Measurements from ENCODE around the gene CSGALNACT2.
"Not testable (repeated sequence)": the region's sequence is repeated elsewhere in the genome, so short reads cannot be mapped to it uniquely, and the experiment has no call there.

Gene CSGALNACT2

DNA sequence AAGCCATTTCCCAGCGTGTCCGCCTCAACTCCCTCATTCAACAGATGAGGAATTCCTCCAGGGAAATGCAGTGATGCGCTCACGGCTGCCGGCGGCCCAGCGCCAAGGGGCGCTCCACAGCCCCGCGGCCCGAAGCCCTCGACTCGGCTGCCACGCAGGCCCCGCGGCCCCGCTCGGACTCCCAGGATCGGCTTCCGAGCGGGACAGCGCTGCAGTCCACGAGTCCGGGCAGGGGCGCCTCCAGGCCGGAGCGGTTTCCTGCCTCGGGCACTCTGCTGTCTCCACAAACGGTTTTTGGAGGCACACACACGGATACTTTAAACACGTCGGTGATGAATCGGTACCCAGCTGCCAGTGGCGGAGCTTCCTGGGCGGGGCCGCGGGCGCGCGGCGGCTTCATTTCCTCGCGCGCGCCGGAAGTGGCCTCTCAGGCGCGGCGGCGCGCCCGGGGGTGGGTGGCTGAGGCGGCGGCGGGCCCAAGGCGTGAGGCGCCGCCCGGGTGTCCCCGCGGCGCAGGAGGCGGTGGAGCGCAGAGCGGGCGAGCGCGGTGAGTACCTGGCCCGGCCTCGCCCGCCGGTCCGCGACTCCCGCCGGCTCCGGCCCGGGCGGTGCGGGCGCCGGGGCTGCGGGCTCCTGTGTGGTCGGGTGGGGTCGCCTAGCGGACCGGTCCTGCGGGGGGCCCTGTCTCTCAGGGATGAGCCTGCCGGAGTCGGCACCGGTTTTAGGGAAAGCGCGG lies at the start of gene CSGALNACT2:
Gene CSGALNACT2, plus strand, starts transcription at position 425 of the 736 bp plus-strand sequence. CDS start 16,705 bp downstream, outside the sequence.
- DNase-seq (ENCODE audit: low read depth): peak; percentile 56

GRCh38 chr10:43089519-43089918 lies 48.7 kb upstream of the CSGALNACT2 start:
- DNase-seq (ENCODE audit: low read depth): no peak

GRCh38 chr10:43090188-43090587 lies 48.1 kb upstream of the CSGALNACT2 start:
- DNase-seq (ENCODE audit: low read depth): no peak

GRCh38 chr10:43090664-43091063 lies 47.6 kb upstream of the CSGALNACT2 start:
- DNase-seq (ENCODE audit: low read depth): no peak

GRCh38 chr10:43091846-43092245 lies 46.4 kb upstream of the CSGALNACT2 start:
- DNase-seq (ENCODE audit: low read depth): no peak

GRCh38 chr10:43093423-43094076 lies 44.7 kb upstream of the CSGALNACT2 start:
- no peak for DNase-seq (ENCODE audit: low read depth)

GRCh38 chr10:43094085-43094484 lies 44.2 kb upstream of the CSGALNACT2 start:
- DNase-seq (ENCODE audit: low read depth): no peak

GRCh38 chr10:43099339-43099738 lies 38.9 kb upstream of the CSGALNACT2 start:
- not testable (repeated sequence) for DNase-seq (ENCODE audit: low read depth)

DNA sequence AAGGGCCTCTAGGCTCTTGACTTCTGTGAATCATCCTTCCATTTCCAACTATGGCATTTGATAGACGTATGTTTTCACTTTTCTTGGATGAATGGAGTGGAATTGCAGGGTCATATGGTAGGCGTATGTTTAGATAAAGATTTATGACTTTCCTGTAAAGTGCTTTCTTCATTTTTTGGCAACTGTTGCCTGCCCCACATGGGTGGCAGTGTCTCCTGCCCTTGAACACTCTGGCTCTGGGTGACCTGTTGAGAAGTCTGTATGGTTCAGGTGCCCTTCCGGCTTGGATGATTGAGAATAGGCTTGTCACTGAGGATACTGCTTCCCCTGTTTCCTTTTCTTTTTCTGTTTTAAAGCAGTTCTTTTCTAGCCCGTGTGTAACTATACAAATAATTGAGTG lies 38.3 kb upstream of the CSGALNACT2 start:
- no peak for DNase-seq (ENCODE audit: low read depth)

DNA sequence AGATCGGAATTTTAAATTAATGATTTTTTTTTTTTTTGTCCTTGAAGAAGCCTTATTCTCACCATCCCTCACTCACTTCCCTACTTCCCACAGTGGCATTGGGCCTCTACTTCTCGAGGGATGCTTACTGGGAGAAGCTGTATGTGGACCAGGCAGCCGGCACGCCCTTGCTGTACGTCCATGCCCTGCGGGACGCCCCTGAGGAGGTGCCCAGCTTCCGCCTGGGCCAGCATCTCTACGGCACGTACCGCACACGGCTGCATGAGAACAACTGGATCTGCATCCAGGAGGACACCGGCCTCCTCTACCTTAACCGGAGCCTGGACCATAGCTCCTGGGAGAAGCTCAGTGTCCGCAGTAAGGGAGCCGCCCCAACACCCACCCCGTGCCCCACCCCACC lies 37.9 kb upstream of the CSGALNACT2 start:
- DNase-seq (ENCODE audit: low read depth): no peak

- DNase-seq (ENCODE audit: low read depth): no peak
Measured at GRCh38 chr10:43102063-43102828, 36.0 kb upstream of the CSGALNACT2 start.

DNA sequence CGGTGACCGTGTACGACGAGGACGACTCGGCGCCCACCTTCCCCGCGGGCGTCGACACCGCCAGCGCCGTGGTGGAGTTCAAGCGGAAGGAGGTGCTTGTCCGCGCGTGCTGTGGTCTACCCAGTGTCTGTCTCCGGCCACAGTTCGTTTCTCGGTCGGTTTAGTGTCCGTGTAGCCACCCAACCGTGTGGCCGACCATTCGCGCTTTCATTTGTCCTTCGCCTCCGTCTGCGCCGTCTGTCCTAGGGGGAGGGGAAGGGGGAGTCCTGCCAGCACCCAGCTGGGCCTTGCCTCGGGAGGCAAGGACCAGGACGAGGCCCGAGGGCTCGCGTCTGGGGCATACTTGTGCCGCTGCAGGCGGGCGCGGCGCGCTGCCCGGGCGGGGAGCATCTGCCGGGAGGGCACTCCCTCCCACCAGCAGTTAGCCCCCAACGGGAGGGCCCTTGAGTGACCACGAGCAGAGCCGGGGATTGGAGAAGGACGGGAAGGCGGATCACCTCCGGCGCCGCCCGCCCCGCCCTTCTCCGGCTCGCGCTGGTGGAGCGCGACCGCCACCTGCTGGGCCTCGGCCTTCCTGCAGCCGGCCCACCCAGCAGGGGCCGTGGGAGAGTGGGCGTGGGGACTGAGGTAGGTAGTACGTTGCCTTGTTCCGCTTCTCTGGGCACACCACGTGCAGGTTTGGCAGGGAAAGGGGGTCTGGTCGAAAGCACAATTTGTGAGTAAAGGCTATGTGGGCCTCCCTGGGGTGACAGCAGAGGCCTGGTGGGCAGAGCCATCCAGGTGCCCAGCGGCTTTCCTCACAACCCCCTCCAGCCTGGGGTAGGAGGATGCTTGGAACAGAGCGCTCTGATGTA lies 32.9 kb upstream of the CSGALNACT2 start:
- no peak for DNase-seq (ENCODE audit: low read depth)

GRCh38 chr10:43105956-43106229 lies 32.4 kb upstream of the CSGALNACT2 start:
- no peak for DNase-seq (ENCODE audit: low read depth)

DNA sequence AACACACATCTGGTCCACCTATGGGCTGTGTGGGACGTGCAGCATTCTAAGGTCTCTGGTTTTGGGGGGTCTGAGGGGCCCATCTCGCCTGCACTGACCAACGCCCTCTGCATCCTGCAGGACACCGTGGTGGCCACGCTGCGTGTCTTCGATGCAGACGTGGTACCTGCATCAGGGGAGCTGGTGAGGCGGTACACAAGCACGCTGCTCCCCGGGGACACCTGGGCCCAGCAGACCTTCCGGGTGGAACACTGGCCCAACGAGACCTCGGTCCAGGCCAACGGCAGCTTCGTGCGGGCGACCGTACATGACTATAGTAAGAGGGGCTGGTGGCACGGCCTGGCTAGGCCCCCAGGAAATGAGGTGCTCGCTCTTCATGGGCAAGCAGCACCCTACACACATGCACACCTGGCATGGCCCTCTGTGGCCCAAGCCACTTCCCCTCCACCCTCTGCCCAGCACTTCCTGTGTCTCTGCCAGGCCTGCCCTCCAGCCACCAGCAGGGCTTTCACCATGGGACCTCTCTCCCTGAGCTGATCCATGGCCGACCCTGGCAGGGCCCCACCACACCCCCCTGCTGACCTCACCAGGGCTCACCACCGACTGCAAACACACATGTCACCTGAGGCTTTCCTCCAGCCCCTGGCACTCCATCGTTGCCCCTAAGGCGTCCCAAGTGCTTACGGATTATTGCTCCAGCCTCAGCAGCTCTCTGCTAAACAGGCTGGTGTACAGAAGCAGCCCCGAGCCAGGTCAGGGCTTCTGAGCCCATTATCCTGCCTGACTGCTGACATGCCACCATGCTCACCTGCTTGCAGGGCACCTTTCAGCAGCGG lies 31.8 kb upstream of the CSGALNACT2 start:
- no peak for DNase-seq (ENCODE audit: low read depth)

DNA sequence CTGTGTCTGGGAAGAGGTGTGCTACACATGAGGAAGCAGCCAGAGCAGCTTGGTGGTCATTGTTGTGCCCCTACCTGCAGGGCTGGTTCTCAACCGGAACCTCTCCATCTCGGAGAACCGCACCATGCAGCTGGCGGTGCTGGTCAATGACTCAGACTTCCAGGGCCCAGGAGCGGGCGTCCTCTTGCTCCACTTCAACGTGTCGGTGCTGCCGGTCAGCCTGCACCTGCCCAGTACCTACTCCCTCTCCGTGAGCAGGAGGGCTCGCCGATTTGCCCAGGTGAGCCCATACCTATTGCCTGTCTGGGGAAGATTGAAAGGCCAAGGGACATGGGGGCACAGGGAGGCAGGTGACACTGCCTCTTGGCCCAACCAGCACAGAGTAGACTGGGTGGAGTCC lies 29.3 kb upstream of the CSGALNACT2 start:
- DNase-seq (ENCODE audit: low read depth): no peak

GRCh38 chr10:43109671-43110249 lies 28.5 kb upstream of the CSGALNACT2 start:
- no peak for DNase-seq (ENCODE audit: low read depth)

DNA sequence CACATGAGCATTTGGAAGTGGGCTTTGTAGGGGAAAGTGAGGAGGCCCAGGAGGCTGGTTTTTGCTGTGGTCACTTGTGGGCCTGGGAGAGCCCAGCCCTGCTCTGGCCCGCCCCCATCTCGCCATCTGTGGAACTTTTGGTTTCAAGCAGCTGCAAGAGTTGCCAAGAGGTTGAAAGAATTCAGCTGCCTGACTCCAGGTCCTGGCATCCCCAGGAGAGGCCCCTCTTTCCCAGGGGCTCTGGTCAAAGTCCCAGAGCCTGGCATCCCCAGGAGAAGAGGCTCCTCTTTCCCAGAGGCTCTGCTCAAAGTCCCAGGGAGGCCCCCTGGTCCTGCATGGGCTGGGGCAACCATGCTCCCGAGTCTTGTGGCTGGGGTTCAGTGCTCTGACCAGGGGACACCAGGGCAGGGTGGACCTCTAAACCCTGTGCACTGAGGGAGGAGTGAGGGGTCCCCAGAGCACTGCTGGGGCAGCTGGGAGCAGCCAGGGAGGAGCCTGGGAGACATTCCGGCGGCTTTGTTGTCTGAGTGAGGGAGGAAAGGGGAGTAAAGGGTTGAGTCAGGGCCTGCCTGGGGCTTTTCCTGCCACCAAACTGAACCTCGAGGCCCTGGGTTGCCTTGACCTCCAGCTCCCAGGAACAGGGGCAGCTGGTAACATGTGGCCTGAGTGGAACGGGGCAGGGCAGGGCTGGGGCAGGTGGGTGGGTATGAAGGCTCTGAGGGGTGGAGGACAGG lies 27.7 kb upstream of the CSGALNACT2 start:
- DNase-seq (ENCODE audit: low read depth): peak; percentile 47

DNA sequence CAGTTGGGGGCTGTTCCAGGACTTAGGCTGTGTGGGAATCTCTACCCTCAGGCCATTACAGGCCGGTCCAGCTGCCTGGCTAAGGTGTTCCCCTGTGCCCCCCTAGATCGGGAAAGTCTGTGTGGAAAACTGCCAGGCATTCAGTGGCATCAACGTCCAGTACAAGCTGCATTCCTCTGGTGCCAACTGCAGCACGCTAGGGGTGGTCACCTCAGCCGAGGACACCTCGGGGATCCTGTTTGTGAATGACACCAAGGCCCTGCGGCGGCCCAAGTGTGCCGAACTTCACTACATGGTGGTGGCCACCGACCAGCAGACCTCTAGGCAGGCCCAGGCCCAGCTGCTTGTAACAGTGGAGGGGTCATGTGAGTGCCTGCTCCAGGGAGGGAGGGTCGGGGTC lies 27.1 kb upstream of the CSGALNACT2 start:
- no peak for DNase-seq (ENCODE audit: low read depth)

GRCh38 chr10:43111921-43112607 lies 26.2 kb upstream of the CSGALNACT2 start:
- no peak for DNase-seq (ENCODE audit: low read depth)

GRCh38 chr10:43112608-43112961 lies 25.7 kb upstream of the CSGALNACT2 start:
- no peak for DNase-seq (ENCODE audit: low read depth)
